ENCODE measurements around the gene NDUFB8.

DNA sequence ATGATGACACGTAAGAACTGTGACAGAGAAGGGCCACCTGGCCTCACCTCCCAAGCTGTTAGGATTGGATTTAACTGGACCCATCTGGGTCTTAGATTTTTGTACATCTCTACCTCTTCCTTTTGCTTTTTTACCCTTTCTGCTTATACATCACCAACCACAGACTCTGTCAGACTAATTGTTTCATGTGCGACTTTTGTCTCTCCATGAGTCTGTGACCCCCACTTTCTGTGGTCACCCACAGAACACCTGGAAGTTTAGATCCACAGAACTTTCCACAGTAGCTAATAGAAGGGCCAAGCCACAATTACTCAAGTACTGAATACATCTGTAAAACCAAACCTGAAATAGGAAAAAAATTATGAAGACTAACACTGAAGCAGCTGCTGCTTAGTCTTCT lies 33.1 kb downstream of the NDUFB8 start:
- TF ChIP-seq, protein P1, sequence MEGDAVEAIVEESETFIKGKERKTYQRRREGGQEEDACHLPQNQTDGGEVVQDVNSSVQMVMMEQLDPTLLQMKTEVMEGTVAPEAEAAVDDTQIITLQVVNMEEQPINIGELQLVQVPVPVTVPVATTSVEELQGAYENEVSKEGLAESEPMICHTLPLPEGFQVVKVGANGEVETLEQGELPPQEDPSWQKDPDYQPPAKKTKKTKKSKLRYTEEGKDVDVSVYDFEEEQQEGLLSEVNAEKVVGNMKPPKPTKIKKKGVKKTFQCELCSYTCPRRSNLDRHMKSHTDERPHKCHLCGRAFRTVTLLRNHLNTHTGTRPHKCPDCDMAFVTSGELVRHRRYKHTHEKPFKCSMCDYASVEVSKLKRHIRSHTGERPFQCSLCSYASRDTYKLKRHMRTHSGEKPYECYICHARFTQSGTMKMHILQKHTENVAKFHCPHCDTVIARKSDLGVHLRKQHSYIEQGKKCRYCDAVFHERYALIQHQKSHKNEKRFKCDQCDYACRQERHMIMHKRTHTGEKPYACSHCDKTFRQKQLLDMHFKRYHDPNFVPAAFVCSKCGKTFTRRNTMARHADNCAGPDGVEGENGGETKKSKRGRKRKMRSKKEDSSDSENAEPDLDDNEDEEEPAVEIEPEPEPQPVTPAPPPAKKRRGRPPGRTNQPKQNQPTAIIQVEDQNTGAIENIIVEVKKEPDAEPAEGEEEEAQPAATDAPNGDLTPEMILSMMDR (IDR thresholded peaks at IDR 0.05): no peak
- no peak for TF ChIP-seq POLR2A (IDR thresholded peaks at IDR 0.05)
